Measurements from ENCODE around the gene DENND4A. TPM values are rescaled to one million over a fixed set of nuclear protein-coding genes. Genes with fewer than 3 reads are reported as not detected.

Gene DENND4A
- total and polyA plus RNA-seq, 10 of the 15 experiments (the other 5 are each of a cell fraction or from before 2014, with no cell fraction given) = 14.2 to 81.8 (median 34.1) TPM

DNA sequence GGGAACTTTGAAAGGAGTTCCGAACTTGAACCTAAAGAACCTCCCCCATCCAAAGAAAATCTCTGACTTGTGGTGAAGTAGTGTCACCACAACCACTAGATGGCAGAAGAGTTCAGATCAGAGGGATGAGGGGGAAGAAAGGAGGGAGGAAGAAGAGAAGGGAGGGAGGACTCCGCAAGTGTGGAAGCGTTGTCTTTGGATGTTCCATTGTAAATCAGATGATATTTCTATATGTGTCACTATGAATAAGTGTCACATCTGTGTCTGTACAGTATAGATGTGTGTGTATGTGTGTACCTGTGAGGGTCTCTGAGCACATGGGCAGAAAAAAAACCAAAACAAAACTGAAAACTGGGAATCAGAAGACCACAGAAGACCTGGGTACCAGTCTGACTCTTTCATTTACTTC, 153.4 kb downstream of the DENND4A start (continued):
- TF ChIP-seq, protein P1, sequence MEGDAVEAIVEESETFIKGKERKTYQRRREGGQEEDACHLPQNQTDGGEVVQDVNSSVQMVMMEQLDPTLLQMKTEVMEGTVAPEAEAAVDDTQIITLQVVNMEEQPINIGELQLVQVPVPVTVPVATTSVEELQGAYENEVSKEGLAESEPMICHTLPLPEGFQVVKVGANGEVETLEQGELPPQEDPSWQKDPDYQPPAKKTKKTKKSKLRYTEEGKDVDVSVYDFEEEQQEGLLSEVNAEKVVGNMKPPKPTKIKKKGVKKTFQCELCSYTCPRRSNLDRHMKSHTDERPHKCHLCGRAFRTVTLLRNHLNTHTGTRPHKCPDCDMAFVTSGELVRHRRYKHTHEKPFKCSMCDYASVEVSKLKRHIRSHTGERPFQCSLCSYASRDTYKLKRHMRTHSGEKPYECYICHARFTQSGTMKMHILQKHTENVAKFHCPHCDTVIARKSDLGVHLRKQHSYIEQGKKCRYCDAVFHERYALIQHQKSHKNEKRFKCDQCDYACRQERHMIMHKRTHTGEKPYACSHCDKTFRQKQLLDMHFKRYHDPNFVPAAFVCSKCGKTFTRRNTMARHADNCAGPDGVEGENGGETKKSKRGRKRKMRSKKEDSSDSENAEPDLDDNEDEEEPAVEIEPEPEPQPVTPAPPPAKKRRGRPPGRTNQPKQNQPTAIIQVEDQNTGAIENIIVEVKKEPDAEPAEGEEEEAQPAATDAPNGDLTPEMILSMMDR (IDR thresholded peaks at IDR 0.05 in 2 of 3, conservative IDR thresholded peaks at IDR 0.05 in 1 of 3; ENCODE audit: control insufficient read depth in 2 of 3, extremely low read depth in 1 of 3, insufficient read depth in 1 of 3, low read depth in 3 of 3, low read length in 3 of 3) = peak; percentile 78 to 89 (median 88)
- peak; percentile 39; the same call in 1 of the 2 replicates for TF ChIP-seq FOXM1 (IDR thresholded peaks at IDR 0.05; ENCODE audit: low read depth, low read length)
- TF ChIP-seq, protein P2, sequence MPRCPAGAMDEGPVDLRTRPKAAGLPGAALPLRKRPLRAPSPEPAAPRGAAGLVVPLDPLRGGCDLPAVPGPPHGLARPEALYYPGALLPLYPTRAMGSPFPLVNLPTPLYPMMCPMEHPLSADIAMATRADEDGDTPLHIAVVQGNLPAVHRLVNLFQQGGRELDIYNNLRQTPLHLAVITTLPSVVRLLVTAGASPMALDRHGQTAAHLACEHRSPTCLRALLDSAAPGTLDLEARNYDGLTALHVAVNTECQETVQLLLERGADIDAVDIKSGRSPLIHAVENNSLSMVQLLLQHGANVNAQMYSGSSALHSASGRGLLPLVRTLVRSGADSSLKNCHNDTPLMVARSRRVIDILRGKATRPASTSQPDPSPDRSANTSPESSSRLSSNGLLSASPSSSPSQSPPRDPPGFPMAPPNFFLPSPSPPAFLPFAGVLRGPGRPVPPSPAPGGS (IDR thresholded peaks at IDR 0.05; ENCODE audit: borderline replicate concordance, insufficient read depth, low read depth, low read length, poor library complexity, severe bottlenecking) = no peak
- TF ChIP-seq SPI1 (IDR thresholded peaks at IDR 0.05; ENCODE audit: borderline replicate concordance, insufficient read depth, low read depth, low read length) = no peak
- TF ChIP-seq RELA (IDR thresholded peaks at IDR 0.05; ENCODE audit: borderline replicate concordance, partially characterized antibody) = no peak
- TF ChIP-seq, protein P3, sequence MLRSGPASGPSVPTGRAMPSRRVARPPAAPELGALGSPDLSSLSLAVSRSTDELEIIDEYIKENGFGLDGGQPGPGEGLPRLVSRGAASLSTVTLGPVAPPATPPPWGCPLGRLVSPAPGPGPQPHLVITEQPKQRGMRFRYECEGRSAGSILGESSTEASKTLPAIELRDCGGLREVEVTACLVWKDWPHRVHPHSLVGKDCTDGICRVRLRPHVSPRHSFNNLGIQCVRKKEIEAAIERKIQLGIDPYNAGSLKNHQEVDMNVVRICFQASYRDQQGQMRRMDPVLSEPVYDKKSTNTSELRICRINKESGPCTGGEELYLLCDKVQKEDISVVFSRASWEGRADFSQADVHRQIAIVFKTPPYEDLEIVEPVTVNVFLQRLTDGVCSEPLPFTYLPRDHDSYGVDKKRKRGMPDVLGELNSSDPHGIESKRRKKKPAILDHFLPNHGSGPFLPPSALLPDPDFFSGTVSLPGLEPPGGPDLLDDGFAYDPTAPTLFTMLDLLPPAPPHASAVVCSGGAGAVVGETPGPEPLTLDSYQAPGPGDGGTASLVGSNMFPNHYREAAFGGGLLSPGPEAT (IDR thresholded peaks at IDR 0.05; ENCODE audit: low read depth) = 0 out of 2 replicates have a peak, but pooled peaks have one; percentile 29
- TF ChIP-seq RAD21 (IDR thresholded peaks at IDR 0.05; ENCODE audit: insufficient read depth, low read depth, low read length) = peak; percentile 94
- peak; percentile 99 for TF ChIP-seq NFXL1 (IDR thresholded peaks at IDR 0.05; ENCODE audit: borderline replicate concordance)
- no peak for TF ChIP-seq SUPT20H (IDR thresholded peaks at IDR 0.05; ENCODE audit: borderline replicate concordance, control insufficient read depth, low read depth, low read length)
- 0 out of 2 replicates have a peak, but pooled peaks have one; percentile 13 for TF ChIP-seq POLR2AphosphoS5 (IDR thresholded peaks at IDR 0.05; ENCODE audit: low read length)
- TF ChIP-seq, protein P4, sequence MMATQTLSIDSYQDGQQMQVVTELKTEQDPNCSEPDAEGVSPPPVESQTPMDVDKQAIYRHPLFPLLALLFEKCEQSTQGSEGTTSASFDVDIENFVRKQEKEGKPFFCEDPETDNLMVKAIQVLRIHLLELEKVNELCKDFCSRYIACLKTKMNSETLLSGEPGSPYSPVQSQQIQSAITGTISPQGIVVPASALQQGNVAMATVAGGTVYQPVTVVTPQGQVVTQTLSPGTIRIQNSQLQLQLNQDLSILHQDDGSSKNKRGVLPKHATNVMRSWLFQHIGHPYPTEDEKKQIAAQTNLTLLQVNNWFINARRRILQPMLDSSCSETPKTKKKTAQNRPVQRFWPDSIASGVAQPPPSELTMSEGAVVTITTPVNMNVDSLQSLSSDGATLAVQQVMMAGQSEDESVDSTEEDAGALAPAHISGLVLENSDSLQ (IDR thresholded peaks at IDR 0.05) = peak; percentile 58; the same call in 1 of the 2 replicates
- peak; percentile 90 for TF ChIP-seq CBFB (IDR thresholded peaks at IDR 0.05; ENCODE audit: low read depth)
- TF ChIP-seq RBBP5 (conservative IDR thresholded peaks at IDR 0.05) = no peak

Data from GM12878 (cell line).